ENCODE data around the gene ST6GAL1. TPM values are rescaled to one million over a fixed set of nuclear protein-coding genes. Genes with fewer than 3 reads are reported as not detected.
"Not testable (repeated sequence)": the region's sequence is repeated elsewhere in the genome, so short reads cannot be mapped to it uniquely, and the experiment has no call there.

Gene ST6GAL1
- total and polyA plus RNA-seq, 10 of the 15 experiments (the other 5 are each of a cell fraction or from before 2014, with no cell fraction given) = 74.2 to 248 (median 149) TPM

- DNase-seq (ENCODE audit: low read depth, low spot score) (no peak), FAIRE-seq (no peak), ATAC-seq (no peak)
- POLR2A ChIA-PET = interaction anchor here (0.5 to 5.5 kb wide), 4 partner anchors 9 to 59 kb away, joined by 3 to 37 read pairs (median 12); no protein-coding TSS in a partner anchor
- Histone ChIP-seq H3K9ac (ENCODE audit: control insufficient read depth, insufficient read depth, low read length) (no peak overlapping the region), H4K20me1 (ENCODE audit: control insufficient read depth, insufficient read depth) (no peaks in the 10 kb centered on the region), H3K36me3 (ENCODE audit: control insufficient read depth in 2 of 2, insufficient read depth in 2 of 2, low read length in 1 of 2) (peaks cover 0 to 9% of the 10 kb centered on the region in 2 experiments; a peak in 3 of 4 replicates), H3K4me2 (ENCODE audit: control insufficient read depth, insufficient read depth) (no peak overlapping the region), H2AFZ (ENCODE audit: control insufficient read depth, low read depth, low read length) (no peak overlapping the region), H3K4me3 (no peak overlapping the region), H3K27me3 (replicated peaks in 1 of 2; ENCODE audit: control insufficient read depth in 2 of 2, insufficient read depth in 2 of 2, low read length in 1 of 2) (no peaks in the 10 kb centered on the region), H3K4me1 (ENCODE audit: control insufficient read depth, insufficient read depth, low read length) (peaks cover 72% of the 10 kb centered on the region), H3K79me2 (ENCODE audit: control insufficient read depth, insufficient read depth, low read length) (peaks cover 44% of the 10 kb centered on the region), H3K27ac (ENCODE audit: control insufficient read depth, insufficient read depth) (peak overlapping the region; percentile 59), H3K9me3 (replicated peaks; ENCODE audit: control insufficient read depth, insufficient read depth, low read length) (peaks cover 3% of the 10 kb centered on the region; the same call in 1 of the 3 replicates)
- RAD21 ChIA-PET (ENCODE audit: unreplicated experiment) = interaction anchor here (3.0 to 4.4 kb wide), 3 partner anchors 9 to 35 kb away, joined by 12 to 43 read pairs (median 39); no protein-coding TSS in a partner anchor
- intact Hi-C loops (cut with micrococcal nuclease; ENCODE audit: unreplicated experiment) = no loop called here
- BruUV-seq (replicated peaks) = no TSS peak
- CTCF ChIA-PET = interaction anchor here (0.6 kb wide), 1 partner anchor 34 kb away, joined by 3 read pairs; no protein-coding TSS in a partner anchor
- in situ Hi-C loops (cut with MboI) = no loop called here
- no peak for TF ChIP-seq NKRF (conservative IDR thresholded peaks at IDR 0.05)
- TF ChIP-seq CBFB (IDR thresholded peaks at IDR 0.05; ENCODE audit: low read depth) = no peak
- no peak for TF ChIP-seq ZBTB4 (CRISPR knock-in tag; IDR thresholded peaks at IDR 0.05)
- TF ChIP-seq, protein P1, sequence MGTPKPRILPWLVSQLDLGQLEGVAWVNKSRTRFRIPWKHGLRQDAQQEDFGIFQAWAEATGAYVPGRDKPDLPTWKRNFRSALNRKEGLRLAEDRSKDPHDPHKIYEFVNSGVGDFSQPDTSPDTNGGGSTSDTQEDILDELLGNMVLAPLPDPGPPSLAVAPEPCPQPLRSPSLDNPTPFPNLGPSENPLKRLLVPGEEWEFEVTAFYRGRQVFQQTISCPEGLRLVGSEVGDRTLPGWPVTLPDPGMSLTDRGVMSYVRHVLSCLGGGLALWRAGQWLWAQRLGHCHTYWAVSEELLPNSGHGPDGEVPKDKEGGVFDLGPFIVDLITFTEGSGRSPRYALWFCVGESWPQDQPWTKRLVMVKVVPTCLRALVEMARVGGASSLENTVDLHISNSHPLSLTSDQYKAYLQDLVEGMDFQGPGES (IDR thresholded peaks at IDR 0.05) = no peak
- 100% methylated on average over 4 of the region's 4 CpGs for WGBS (ENCODE audit: insufficient coverage, insufficient replicate concordance, low lambda C conversion rate, missing lambda C conversion rate)
- SMC1A ChIA-PET (ENCODE audit: uncharacterized antibody, unreplicated experiment) = interaction anchor here (0.7 to 2.0 kb wide), 4 partner anchors 28 to 142 kb away, joined by 3 to 5 read pairs (median 3); no protein-coding TSS in a partner anchor
These were observed 61.1 kb downstream of the ST6GAL1 start for GRCh38 chr3:186991470-186991869.

DNA sequence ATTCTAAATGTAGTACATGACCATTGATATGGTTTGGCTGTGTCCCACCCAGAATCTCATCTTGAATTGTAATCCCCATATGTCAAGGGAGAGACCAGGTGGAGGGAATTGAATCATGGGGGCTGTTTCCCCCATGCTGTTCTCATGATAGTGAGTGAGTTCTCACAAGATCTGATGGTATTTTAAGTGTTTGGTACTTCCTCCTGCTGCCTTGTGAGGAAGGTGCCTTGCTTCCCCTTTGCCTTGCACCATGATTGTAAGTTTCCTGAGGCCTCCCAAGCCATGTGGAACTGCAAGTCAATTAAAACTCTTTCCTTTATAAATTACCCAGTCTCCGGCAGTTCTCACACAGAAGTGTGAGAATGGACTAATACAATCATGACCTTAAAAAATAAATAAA lies 61.8 kb downstream of the ST6GAL1 start:
- RAD21 ChIA-PET (ENCODE audit: unreplicated experiment) = interaction anchor here (1.4 to 4.4 kb wide), 3 partner anchors 30 to 143 kb away, joined by 3 to 39 read pairs (median 12); no protein-coding TSS in a partner anchor
- H2AFZ ChIP-seq (ENCODE audit: control insufficient read depth, low read depth, low read length); H3K36me3 ChIP-seq (ENCODE audit: control insufficient read depth in 2 of 2, insufficient read depth in 2 of 2, low read length in 1 of 2); H3K4me3 ChIP-seq; in situ Hi-C loops (cut with MboI); BruUV-seq (replicated peaks); ATAC-seq; H3K9ac ChIP-seq (ENCODE audit: control insufficient read depth, insufficient read depth, low read length); H3K4me2 ChIP-seq (ENCODE audit: control insufficient read depth, insufficient read depth); DNase-seq (ENCODE audit: low read depth, low spot score); FAIRE-seq; H3K9me3 ChIP-seq (replicated peaks; ENCODE audit: control insufficient read depth, insufficient read depth, low read length); H4K20me1 ChIP-seq (ENCODE audit: control insufficient read depth, insufficient read depth); intact Hi-C loops (cut with micrococcal nuclease; ENCODE audit: unreplicated experiment); H3K27me3 ChIP-seq (replicated peaks in 1 of 2; ENCODE audit: control insufficient read depth in 2 of 2, insufficient read depth in 2 of 2, low read length in 1 of 2): not testable (repeated sequence)
- CTCF ChIA-PET = interaction anchor here (0.6 kb wide), 1 partner anchor 34 kb away, joined by 3 read pairs; no protein-coding TSS in a partner anchor
- 100% methylated on average over 1 of the region's 1 CpG for WGBS (ENCODE audit: insufficient coverage, insufficient replicate concordance, low lambda C conversion rate, missing lambda C conversion rate)
- Histone ChIP-seq H3K4me1 (ENCODE audit: control insufficient read depth, insufficient read depth, low read length) (peaks cover 73% of the 10 kb centered on the region), H3K27ac (ENCODE audit: control insufficient read depth, insufficient read depth) (peak overlapping the region; percentile 28; the same call in 1 of the 2 replicates), H3K79me2 (ENCODE audit: control insufficient read depth, insufficient read depth, low read length) (peaks cover 46% of the 10 kb centered on the region)
- POLR2A ChIA-PET = interaction anchor here (1.1 to 5.5 kb wide), 2 partner anchors 8 to 423 kb away, joined by 3 to 37 read pairs; no protein-coding TSS in a partner anchor
- SMC1A ChIA-PET (ENCODE audit: uncharacterized antibody, unreplicated experiment) = interaction anchor here (1.2 to 5.1 kb wide), 3 partner anchors 35 to 75 kb away, joined by 3 to 25 read pairs (median 25); no protein-coding TSS in a partner anchor

Data from GM12878 (cell line).